Bronchus fibroblast of lung (primary cell): Measurements from ENCODE around the gene GTF2A1. TPM values are rescaled to one million over a fixed set of nuclear protein-coding genes. Genes with fewer than 3 reads are reported as not detected.

Experiments used
- total RNA-seq: library from RNA; depleted of rRNA; stranded (reverse); fragments of >200 nt; gene quantifications from 2 replicates; pipeline ENCODE4 v1.2.3, GENCODE V29; 2015

Gene GTF2A1
- total RNA-seq = 12.6 and 15.5 TPM in 2 replicates

GRCh38 chr14:81220830-81221578 lies at the start of gene GTF2A1:
Gene GTF2A1, minus strand, starts transcription at chr14:81220959. Its CDS starts 441 bp downstream, at chr14:81220518.

Other genes starting within 250 kb of the GTF2A1 start
- 0.15 and 0.50 TPM in 2 replicates for gene STON2, start 179.4 kb upstream of the GTF2A1 start, total RNA-seq